NCI-H748 (cell line): ENCODE results near the gene TECR.
"Not testable (repeated sequence)": the region's sequence is repeated elsewhere in the genome, so short reads cannot be mapped to it uniquely, and the experiment has no call there.

Source experiments
- DNase-seq: peaks from one replicate; lab custom pipeline; 2025; ENCODE audit not compliant: unreplicated experiment; lab: John Stamatoyannopoulos, UW

TECR gene

GRCh38 chr19:14559916-14560775 is 30.8 kb downstream of the TECR start:
- no peak for DNase-seq

DNA sequence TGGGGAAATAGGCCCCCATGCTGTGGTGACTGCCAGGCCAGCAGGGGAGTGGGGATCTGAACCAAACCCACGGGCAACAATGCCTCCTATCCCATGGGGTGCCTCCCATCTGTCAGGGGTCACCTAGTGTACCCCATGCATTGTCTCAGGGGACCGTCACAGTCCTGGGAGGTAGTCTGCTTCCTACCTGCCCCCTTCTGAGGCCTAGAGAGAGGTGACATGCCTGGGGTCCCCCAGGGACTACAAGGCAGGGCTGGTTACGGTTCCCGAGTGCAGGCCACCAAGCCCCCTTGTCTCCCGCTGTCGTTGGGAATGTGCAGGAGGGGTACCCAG is 31.3 kb downstream of the TECR start:
- no peak for DNase-seq

- no peak for DNase-seq
Measured at GRCh38 chr19:14561249-14561648, 31.9 kb downstream of the TECR start.

- DNase-seq: no peak
Measured at GRCh38 chr19:14561847-14562351, 32.5 kb downstream of the TECR start.

DNA sequence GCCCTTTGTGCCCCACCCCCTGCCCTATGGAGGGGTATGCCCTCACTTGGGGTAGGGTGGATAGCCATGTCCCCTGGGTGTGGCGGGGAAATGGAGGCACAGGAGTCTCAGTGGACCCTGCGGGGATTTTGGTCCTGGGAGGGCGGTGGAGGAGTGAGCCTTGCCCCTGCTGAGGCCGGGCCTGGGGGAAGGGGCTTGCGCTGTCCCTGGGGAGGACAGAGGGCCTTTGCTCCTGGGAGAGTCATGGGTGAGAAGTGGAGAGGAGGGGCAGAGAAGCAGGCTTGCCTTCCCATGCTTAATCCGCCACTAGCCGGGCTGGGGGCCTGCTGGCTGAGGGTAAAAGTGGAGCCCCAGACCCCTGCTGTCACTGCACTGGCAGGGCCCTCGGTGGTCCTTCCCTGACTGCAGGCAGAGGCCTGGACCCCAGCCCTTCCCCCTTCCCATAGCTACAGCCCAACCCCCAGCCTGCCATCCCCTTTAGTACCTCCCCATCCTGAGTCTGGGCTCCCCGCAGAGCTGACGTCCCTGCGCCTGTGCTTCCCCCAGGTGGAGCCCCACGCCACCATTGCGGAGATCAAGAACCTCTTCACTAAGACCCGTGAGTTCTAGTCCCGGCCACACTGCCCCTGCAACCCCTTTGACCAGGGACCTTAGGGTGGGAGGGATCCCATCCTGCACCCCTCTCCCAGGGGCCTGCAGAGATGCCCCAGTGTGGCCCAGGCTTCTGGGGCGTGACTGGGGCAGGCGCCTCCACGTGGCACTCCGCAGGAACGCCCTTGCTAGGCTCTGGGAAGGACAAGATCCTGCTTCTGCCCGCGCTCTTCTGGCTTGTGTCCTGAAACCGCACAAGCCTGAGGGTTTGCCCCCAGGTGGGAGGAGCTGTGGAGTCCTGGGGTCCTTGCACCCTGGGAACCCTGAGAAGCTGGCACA is 33.5 kb downstream of the TECR start:
- DNase-seq: no peak

- DNase-seq: no peak
Measured at GRCh38 chr19:14563590-14563926, 34.2 kb downstream of the TECR start.

DNA sequence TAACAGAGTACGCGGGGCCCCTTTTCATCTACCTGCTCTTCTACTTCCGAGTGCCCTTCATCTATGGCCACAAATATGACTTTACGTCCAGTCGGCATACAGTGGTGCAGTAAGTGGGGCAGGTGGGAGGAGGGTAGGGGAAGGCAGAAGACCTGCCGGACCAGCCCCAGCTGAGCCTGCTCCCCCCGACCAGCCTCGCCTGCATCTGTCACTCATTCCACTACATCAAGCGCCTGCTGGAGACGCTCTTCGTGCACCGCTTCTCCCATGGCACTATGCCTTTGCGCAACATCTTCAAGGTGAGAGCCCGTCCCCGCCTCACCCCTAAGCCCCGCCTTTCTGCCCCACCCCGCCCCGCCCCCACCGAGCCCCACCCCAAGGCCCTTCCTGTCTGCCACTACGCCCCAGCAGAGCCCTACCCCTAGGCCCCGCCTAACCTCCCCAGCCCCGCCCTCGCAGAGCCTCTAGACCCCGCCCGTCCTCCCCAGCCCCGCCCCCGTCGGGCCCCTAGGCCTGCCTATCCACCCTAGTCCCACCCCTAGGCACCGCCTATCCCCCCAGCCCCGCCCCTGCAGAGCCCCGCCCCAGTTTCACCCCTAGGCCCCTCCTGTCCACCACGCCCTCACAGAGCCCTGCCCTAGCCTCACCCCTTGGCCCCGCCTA is 34.7 kb downstream of the TECR start:
- peak; percentile 7 for DNase-seq

GRCh38 chr19:14564652-14565297 is 35.4 kb downstream of the TECR start:
- DNase-seq: not testable (repeated sequence)

DNA sequence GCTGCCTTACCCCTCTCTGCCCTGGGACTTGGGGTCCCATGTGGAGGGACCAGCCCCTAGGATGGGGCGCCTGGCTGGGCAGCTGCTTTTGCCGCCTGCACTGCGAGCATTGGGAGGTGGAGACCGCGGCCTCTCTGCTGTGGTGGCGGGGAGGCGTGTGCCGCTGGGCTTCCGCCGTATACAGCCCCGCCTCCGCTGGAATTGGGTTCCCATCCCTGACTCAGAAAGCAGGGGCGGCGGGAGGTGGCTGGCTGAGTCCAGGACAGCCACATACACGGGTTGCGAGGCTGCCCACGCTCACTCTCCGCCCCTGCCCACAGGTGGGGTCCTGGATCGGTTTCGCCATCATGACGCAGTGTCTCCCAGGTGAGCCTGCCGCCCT is 35.9 kb downstream of the TECR start:
- DNase-seq: no peak

DNA sequence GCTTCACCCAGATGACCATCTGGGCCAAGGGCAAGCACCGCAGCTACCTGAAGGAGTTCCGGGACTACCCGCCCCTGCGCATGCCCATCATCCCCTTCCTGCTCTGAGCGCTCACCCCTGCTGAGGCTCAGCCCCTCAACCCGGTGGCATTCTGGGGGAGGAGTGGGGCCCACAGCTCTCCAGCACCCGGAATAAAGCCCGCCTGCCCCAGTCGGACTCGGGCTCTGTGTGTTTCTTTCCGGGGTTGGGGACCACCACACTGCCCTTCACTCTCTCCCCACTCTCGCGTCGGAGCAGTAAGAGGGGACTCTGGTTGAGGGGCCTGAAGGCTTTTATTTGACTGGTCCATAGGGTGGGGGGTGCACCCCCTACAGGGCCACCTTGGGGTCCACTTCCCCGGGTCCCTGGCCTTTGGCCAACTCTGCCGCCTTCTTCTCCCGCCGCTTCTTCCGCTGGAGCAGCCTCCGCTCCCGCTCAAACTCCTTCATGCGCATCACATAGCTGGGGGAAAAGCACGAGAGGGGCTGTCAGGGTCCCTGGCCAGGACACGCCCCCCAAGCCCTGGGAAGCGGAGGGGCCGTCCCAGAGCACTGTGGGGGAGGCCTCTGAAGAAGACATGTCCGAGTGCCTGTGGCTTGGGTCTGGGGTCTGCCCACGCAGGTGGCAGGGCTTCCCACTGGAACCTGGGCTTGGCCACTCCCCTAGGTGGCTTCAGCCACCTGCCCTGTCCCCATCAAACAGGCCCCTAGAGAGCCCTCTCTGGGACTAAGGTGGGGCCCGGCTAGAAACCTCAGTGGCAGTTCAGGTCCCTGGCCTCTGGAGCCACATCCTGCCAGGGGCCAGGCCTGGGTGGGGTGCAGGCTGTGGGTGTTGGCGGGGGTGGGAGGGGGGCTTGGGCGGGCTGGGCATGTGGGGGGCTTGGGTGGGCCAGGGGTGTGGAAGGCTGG is 36.6 kb downstream of the TECR start:
- DNase-seq: no peak

DNA sequence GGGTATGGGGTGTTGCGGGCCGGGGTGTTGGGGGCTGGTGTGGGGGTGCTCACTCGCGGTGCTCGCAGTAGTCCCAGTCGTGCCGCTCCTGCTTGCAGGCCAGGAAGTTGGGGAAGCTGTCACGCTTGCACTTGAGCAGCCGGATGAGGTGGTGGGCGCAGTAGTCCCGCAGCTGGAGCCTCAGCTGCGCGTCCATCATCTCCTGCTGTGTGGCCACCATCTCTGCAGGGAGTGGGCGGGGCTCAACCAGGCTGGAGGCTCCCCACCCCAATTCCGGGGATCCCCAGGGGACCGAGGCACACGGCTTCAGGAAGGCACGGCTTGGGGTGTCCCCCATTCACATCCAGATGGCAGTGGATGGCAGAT is 37.3 kb downstream of the TECR start:
- DNase-seq: no peak

GRCh38 chr19:14567079-14567478 is 37.7 kb downstream of the TECR start:
- no peak for DNase-seq

DNA sequence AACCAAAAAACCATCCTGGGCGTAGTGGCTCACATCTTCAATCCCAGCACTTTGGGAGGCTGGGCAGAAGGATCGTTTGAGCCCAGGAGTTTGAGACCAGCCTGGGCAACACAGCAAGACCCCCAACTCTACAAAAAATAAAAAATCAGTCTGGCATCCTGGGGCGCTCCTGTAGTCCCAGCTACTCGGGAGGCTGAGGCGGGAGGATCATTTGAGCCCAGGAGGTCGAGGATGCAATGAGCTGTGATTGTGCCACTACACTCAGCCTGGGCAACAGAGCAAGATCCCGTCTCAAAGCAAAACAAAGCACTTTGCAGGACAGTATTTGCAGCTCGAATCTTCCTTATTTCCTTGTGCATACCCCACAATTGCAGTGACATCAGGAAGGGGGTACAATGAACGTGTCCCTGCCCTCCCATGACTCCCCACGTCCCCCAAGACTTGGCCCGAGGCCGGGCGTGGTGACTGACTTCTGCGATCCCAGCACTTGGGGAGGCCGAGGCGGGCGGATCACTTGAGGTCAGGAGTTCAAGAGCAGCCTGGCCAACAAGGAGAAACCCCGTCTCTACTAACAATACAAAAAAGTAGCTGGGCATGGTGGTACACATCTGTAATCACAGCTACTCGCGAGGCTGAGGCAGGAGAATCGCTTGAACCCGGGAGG is 41.6 kb downstream of the TECR start:
- DNase-seq: no peak

DNA sequence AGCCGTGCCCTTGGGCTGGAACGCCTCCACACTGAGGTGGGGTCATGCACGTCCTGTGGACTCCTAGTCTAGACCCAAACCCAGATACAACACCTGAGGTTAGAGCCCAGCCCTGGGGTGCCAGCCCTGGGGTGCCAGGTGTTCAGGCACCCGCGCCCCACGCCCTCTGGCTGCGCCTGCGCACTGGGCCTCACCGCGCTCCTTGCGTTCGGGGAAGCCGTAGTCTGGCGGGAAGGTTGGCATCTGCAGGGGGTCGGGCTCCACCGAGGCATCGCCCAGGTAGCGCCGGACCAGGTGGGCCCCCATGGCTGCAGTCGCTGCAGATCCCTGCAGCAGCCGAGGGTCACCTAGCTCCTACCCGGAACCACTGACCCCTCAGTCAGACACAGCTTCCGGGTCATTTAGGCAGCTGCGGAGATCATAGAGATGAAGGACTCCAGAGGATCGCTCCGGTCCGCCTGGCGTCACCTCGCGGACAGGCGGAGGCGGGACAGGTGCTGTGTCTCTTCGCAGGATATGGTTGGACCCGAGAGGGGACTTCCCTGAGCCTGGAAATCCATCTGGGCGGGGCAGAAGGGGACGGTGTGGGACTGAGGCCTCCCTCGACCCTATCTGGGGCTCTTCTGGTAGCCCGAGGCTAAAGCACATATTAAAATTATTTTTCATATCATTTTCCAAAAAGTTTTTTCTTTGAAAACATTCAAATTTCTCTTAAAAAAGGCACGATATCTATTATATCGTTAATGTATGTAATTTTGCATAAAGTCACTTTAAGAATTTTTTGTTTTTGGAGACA is 42.5 kb downstream of the TECR start, which contains the start of gene NDUFB7:
Gene NDUFB7 (minus strand): TSS at position 372 of the 796 bp plus-strand sequence. CDS start 66 bp downstream, at position 306.
- peak; percentile 95 for DNase-seq

GRCh38 chr19:14575428-14575980 is 46.1 kb downstream of the TECR start:
- no peak for DNase-seq

- no peak for DNase-seq
Measured at GRCh38 chr19:14576363-14576762, 47.0 kb downstream of the TECR start.

- no peak for DNase-seq
Measured at GRCh38 chr19:14577264-14577663, 47.9 kb downstream of the TECR start.

DNA sequence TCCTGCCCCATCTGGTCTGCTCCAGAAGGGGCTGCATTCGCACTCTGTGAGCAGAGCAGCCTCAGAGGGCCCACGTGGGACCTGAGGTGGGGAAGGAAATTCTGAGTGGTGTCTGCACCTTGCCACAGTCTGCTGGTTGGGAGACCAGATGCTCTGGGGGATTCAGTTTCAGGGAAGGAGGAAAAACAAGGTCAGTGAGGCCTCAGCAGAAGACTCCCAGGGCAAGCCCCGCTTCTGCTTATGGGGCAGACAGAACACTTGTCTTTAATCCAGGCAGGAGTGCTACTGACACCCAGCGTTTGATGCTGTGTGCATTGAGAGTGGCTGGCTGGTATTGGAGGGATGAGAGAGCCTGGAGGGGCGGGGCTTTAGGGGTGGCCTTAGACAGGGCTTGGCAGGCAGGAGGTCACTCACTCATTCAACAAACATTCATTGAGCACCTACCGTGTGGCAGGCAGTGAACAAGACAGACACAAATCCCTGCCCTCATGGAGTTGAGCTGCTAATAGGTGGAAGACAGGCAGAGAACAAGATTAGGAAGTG is 48.6 kb downstream of the TECR start:
- DNase-seq: no peak
